GM23338 (cell line): ENCODE results near the gene SCN4A. TPM values are rescaled to one million over a fixed set of nuclear protein-coding genes. Genes with fewer than 3 reads are reported as not detected.

Experiments
- ATAC-seq: fragments of 200-7000 bp; cut with Tn5 transposase; 3 replicates; pipeline ENCODE4 v1.9.1; 2020
- DNase-seq: peaks from one replicate; pipeline ENCODE4 v3.0.0-alpha.2; 2015; ENCODE audit warnings: low spot score
- H2AFZ ChIP-seq: fragments of 200-600 bp; sonication (generic); 2 replicates; pipeline ENCODE4 v1.8.0; 2016; ENCODE audit warnings: antibody characterized with exemption, mild to moderate bottlenecking, moderate library complexity
- H3F3A ChIP-seq: fragments of 200-600 bp; sonication (generic); replicated peaks from 2 replicates; pipeline ENCODE4 v1.8.0; 2017; ENCODE audit warnings: antibody characterized with exemption, mixed run types, low read depth
- H3K27ac ChIP-seq: fragments of 200-600 bp; sonication (generic); 2 replicates; pipeline ENCODE4 v1.6.1; 2016; ENCODE audit warnings: low read depth
- H3K27me3 ChIP-seq: fragments of 200-600 bp; sonication (generic); 2 replicates; pipeline ENCODE4 v1.8.0; 2016; ENCODE audit warnings: mild to moderate bottlenecking, mixed run types, moderate library complexity; ENCODE audit not compliant: insufficient read depth
- H3K36me3 ChIP-seq: fragments of 200-600 bp; sonication (generic); 2 replicates; pipeline ENCODE4 v1.8.0; 2016; ENCODE audit warnings: mild to moderate bottlenecking; ENCODE audit not compliant: insufficient read depth
- H3K4me1 ChIP-seq: fragments of 200-600 bp; sonication (generic); 2 replicates; pipeline ENCODE4 v1.8.0; 2016; ENCODE audit warnings: mild to moderate bottlenecking, moderate library complexity; ENCODE audit not compliant: insufficient read depth
- H3K4me2 ChIP-seq: fragments of 200-600 bp; sonication (generic); 2 replicates; pipeline ENCODE4 v1.7.1; 2017; ENCODE audit warnings: mixed run types
- H3K4me3 ChIP-seq: fragments of 200-600 bp; sonication (generic); 2 replicates; pipeline ENCODE4 v1.6.1; 2016; ENCODE audit warnings: mixed run types
- H3K79me2 ChIP-seq: fragments of 200-600 bp; sonication (generic); replicated peaks from 2 replicates; pipeline ENCODE4 v1.8.0; 2017; ENCODE audit warnings: mild to moderate bottlenecking; ENCODE audit not compliant: insufficient read depth
- H3K9me2 ChIP-seq: fragments of 200-600 bp; sonication (generic); 2 replicates; pipeline ENCODE4 v1.8.0; 2017; ENCODE audit not compliant: insufficient read depth
- H4K20me1 ChIP-seq: fragments of 200-600 bp; sonication (generic); replicated peaks from 2 replicates; pipeline ENCODE4 v1.8.0; 2017; ENCODE audit warnings: mild to moderate bottlenecking; ENCODE audit not compliant: insufficient read depth
- H3K27ac Mint-ChIP-seq: 2 replicates; pipeline ENCODE4 v1.8.0; 2020; ENCODE audit warnings: inconsistent platforms, mild to moderate bottlenecking, moderate library complexity, mixed read lengths
- H3K27me3 Mint-ChIP-seq: 3 replicates; pipeline ENCODE4 v1.8.0; 2022; ENCODE audit warnings: low read depth, mild to moderate bottlenecking, moderate library complexity, mixed read lengths, inconsistent platforms; ENCODE audit not compliant: insufficient read depth, poor library complexity
- H3K36me3 Mint-ChIP-seq: 3 replicates; pipeline ENCODE4 v1.8.0; 2021; ENCODE audit warnings: low read depth, mild to moderate bottlenecking, inconsistent platforms, moderate library complexity, mixed read lengths
- H3K4me1 Mint-ChIP-seq: 3 replicates; pipeline ENCODE4 v1.8.0; 2020; ENCODE audit warnings: mild to moderate bottlenecking, inconsistent platforms, mixed read lengths
- H3K4me3 Mint-ChIP-seq: 3 replicates; pipeline ENCODE4 v1.8.0; 2021; ENCODE audit warnings: moderate library complexity, mild to moderate bottlenecking, inconsistent platforms, mixed read lengths
- H3K9me3 Mint-ChIP-seq: 3 replicates; pipeline ENCODE4 v1.8.0; 2020; ENCODE audit warnings: moderate library complexity, mild to moderate bottlenecking, inconsistent platforms, mixed read lengths
- CREB1 ChIP-seq: fragments of 250-450 bp; sonication (Bioruptor Pico); IDR thresholded peaks from 2 replicates; pipeline ENCODE4 v1.5.0; 2020; ENCODE audit warnings: low read depth, mild to moderate bottlenecking, moderate library complexity
- CTCF ChIP-seq, 2 experiments: fragments of 200-600 bp in 1 of 2; sonication (generic) in 1 of 2; conservative IDR thresholded peaks; 2 replicates each; pipeline versions ENCODE4 v1.5.1 to v1.6.1; 2016 to 2017; ENCODE audit warnings: antibody characterized with exemption in 2 of 2, low read depth in 2 of 2, mild to moderate bottlenecking in 2 of 2, moderate library complexity in 1 of 2
- EZH2 ChIP-seq: fragments of 200-600 bp; sonication (generic); IDR thresholded peaks from one replicate; pipeline ENCODE4 v1.8.0; 2017; ENCODE audit warnings: antibody characterized with exemption, mild to moderate bottlenecking, low read depth; ENCODE audit not compliant: unreplicated experiment
- EZH2phosphoT487 ChIP-seq: fragments of 200-600 bp; sonication (generic); IDR thresholded peaks from one replicate; pipeline ENCODE4 v1.8.1; 2018; ENCODE audit warnings: antibody characterized with exemption; ENCODE audit not compliant: unreplicated experiment
- NANOG ChIP-seq: IDR thresholded peaks from 2 replicates; pipeline ENCODE4 v1.6.1; 2016; ENCODE audit warnings: antibody characterized with exemption, borderline replicate concordance
- POLR2AphosphoS5 ChIP-seq: IDR thresholded peaks from 2 replicates; pipeline ENCODE4 v1.6.1; 2016; ENCODE audit warnings: antibody characterized with exemption, low read depth
- REST ChIP-seq: IDR thresholded peaks from one replicate; pipeline ENCODE4 v1.6.1; 2018; ENCODE audit warnings: antibody characterized with exemption; ENCODE audit not compliant: unreplicated experiment
- STAT1 ChIP-seq: IDR thresholded peaks from one replicate; pipeline ENCODE4 v1.6.1; 2016; ENCODE audit warnings: antibody characterized with exemption; ENCODE audit not compliant: unreplicated experiment
- ZNF114 ChIP-seq: fragments of 250-450 bp; sonication (Bioruptor Pico); IDR thresholded peaks from 2 replicates; pipeline ENCODE4 v1.5.0; 2020; ENCODE audit warnings: mild to moderate bottlenecking, moderate library complexity
- ZNF331 ChIP-seq: fragments of 250-450 bp; sonication (Bioruptor Pico); IDR thresholded peaks from 2 replicates; pipeline ENCODE4 v1.5.0; 2020; ENCODE audit warnings: low read depth, mild to moderate bottlenecking, moderate library complexity
- polyA plus RNA-seq: library from polyadenylated mRNA; unstranded; fragments of >200 nt; fragmentation: Nextera tagmentation; extraction: Ambion mirVana; gene quantifications from 2 replicates; pipeline ENCODE4 v1.2.1, GENCODE V29; 2016
- total RNA-seq: library from RNA; depleted of rRNA; stranded (reverse); fragments of >200 nt; shearing (Covaris generic); gene quantifications from 2 replicates; pipeline ENCODE4 v1.2.3, GENCODE V29; 2014
- TF ChIP-seq, protein P1 (sequence below): IDR thresholded peaks from 2 replicates; pipeline ENCODE4 v1.6.1; 2016; ENCODE audit warnings: antibody characterized with exemption

The SCN4A gene
- total and polyA plus RNA-seq, 2 experiments from 2014 or later: 2.3 to 7.9 TPM

GRCh38 chr17:63954402-63955063 is 18.2 kb downstream of the SCN4A start (continued):
- TF ChIP-seq EZH2 (no peak), ZNF114 (CRISPR knock-in tag) (no peak), STAT1 (no peak), EZH2phosphoT487 (no peak), ZNF331 (CRISPR knock-in tag) (no peak), CREB1 (no peak), NANOG (no peak), CTCF (conservative IDR thresholded peaks at IDR 0.05; ENCODE audit: low read depth in 2 of 2) (no peak), REST (no peak)
- TF ChIP-seq, protein P1, sequence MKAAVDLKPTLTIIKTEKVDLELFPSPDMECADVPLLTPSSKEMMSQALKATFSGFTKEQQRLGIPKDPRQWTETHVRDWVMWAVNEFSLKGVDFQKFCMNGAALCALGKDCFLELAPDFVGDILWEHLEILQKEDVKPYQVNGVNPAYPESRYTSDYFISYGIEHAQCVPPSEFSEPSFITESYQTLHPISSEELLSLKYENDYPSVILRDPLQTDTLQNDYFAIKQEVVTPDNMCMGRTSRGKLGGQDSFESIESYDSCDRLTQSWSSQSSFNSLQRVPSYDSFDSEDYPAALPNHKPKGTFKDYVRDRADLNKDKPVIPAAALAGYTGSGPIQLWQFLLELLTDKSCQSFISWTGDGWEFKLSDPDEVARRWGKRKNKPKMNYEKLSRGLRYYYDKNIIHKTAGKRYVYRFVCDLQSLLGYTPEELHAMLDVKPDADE: no peak

GRCh38 chr17:63950940-63951907 is 21.5 kb downstream of the SCN4A start:
- Mint-ChIP-seq H3K9me3 (no peaks in the 10 kb centered on the region), H3K4me3 (no peak overlapping the region), H3K4me1 (peaks cover 4% of the 10 kb centered on the region; the same call in 1 of the 3 replicates), H3K36me3 (no peaks in the 10 kb centered on the region; the same call in 2 of the 3 replicates), H3K27me3 (peaks cover 8% of the 10 kb centered on the region), H3K27ac (no peak overlapping the region)
- Histone ChIP-seq H3K79me2 (no peaks in the 10 kb centered on the region), H3K4me3 (no peak overlapping the region), H2AFZ (no peak overlapping the region), H3K27ac (no peak overlapping the region), H3K4me1 (no peaks in the 10 kb centered on the region), H4K20me1 (no peaks in the 10 kb centered on the region), H3K4me2 (no peak overlapping the region), H3K27me3 (no peaks in the 10 kb centered on the region), H3F3A (no peaks in the 10 kb centered on the region), H3K9me2 (no peaks in the 10 kb centered on the region), H3K36me3 (no peaks in the 10 kb centered on the region)
- TF ChIP-seq CTCF (conservative IDR thresholded peaks at IDR 0.05; ENCODE audit: low read depth in 2 of 2): peak; percentile 77 to 85
- no peak for TF ChIP-seq ZNF114 (CRISPR knock-in tag)
- TF ChIP-seq POLR2AphosphoS5: no peak
- peak; percentile 72 for ATAC-seq
- DNase-seq: peak; percentile 74
